ENCODE measurements around the gene ETS2.

- TF ChIP-seq, protein P1, sequence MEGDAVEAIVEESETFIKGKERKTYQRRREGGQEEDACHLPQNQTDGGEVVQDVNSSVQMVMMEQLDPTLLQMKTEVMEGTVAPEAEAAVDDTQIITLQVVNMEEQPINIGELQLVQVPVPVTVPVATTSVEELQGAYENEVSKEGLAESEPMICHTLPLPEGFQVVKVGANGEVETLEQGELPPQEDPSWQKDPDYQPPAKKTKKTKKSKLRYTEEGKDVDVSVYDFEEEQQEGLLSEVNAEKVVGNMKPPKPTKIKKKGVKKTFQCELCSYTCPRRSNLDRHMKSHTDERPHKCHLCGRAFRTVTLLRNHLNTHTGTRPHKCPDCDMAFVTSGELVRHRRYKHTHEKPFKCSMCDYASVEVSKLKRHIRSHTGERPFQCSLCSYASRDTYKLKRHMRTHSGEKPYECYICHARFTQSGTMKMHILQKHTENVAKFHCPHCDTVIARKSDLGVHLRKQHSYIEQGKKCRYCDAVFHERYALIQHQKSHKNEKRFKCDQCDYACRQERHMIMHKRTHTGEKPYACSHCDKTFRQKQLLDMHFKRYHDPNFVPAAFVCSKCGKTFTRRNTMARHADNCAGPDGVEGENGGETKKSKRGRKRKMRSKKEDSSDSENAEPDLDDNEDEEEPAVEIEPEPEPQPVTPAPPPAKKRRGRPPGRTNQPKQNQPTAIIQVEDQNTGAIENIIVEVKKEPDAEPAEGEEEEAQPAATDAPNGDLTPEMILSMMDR (IDR thresholded peaks at IDR 0.05), result no peak
- TF ChIP-seq EZH2 (IDR thresholded peaks at IDR 0.05; ENCODE audit: borderline replicate concordance, insufficient read depth, low read depth, low read length, poor library complexity, severe bottlenecking), result no peak
Observed at GRCh38 chr21:38802050-38803026, 3.4 kb upstream of the ETS2 start.
